AG08396 (cell line): Measurements from ENCODE around the gene SLC2A2.

ENCODE experiments used
- DNase-seq: peaks from one replicate; pipeline ENCODE4 v3.0.0; 2012; ENCODE audit warnings: low spot score, mixed read lengths

Gene SLC2A2

GRCh38 chr3:171026597-171027293, at the start of gene SLC2A2:
Gene SLC2A2 (minus strand): TSS chr3:171026720. CDS start chr3:171026670, 50 bp downstream.
- DNase-seq: no peak

DNA sequence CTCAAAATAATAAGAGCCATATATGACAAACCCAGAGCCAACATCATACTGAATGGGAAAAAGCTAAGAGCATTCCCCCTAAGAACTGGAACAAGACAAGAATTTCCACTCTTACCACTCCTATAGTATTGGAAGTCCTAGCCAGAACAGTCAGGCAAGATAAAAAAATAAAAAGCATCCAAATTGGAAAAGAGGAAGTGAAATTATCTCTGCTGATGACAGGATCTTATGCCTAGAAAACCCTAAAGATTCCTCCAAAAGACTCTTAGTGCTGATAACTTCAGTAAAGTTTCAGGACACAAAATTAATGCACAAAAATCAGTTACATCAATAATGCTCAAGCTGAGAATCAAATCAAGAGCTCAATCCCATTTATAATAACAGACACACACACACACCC, 45.9 kb upstream of the SLC2A2 start:
- no peak for DNase-seq

- no peak for DNase-seq
These were observed 42.1 kb upstream of the SLC2A2 start for GRCh38 chr3:171068658-171069057.

- no peak for DNase-seq
These were observed 39.7 kb upstream of the SLC2A2 start for GRCh38 chr3:171066206-171066605.

DNA sequence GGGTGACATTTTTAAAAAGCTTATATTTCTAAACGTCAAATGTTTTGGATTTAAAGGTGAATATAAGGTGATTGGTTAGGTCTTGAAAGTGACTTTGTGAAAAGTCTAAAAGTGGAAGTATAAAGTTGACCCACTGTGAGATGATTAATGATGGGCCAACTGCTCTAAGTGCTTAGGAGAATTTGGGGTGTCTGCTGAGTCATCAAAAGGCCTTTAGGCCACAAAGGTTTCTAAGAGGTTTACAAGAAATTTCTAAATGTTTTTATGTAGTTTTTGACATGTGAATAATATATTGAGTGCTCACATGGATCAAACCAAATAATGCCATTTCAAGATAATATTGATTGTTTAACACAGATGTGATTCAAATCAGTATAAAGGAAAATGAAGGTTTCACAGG, 39.2 kb upstream of the SLC2A2 start:
- no peak for DNase-seq

- DNase-seq: no peak
These were observed 37.9 kb upstream of the SLC2A2 start for GRCh38 chr3:171064461-171064860.

DNA sequence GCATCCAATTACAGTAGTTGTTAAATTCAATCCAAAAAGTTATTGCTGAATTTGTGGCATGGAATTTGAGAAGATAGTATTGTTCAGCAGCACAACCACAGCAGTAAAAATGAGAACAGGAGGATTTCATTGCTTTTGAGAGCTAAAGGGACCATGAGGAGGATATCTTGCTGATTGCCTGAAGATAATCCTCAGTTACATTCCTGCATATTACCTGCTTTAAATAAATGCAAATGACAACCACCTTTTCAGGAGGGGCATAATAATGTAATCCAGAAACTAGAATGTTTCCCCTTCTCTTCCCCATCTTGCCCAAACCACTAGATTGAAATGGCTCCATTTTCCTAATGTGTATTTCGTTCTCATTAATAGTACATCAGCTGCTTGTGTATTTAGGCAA, 35.2 kb upstream of the SLC2A2 start:
- no peak for DNase-seq

DNA sequence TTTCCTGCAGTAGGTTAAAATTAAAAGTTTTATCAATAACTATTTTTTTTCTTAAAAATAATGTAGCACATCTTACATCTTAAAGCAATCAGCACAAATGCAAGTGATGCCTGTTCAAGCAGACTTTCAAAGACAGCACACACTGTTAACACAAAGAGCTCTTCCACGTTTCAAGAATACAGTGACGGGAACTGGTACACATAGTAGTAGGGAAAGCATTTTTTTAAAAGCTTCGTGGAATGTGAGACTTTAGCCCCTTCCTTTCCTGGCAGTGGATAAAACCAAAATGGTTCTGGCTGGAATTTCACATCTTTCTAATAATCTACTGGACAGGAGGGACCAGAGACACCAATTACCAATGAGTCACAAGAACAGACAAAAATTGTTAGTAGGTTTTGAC, 33.5 kb upstream of the SLC2A2 start:
- DNase-seq: no peak

GRCh38 chr3:171058873-171059603, 32.5 kb upstream of the SLC2A2 start:
- no peak for DNase-seq

DNA sequence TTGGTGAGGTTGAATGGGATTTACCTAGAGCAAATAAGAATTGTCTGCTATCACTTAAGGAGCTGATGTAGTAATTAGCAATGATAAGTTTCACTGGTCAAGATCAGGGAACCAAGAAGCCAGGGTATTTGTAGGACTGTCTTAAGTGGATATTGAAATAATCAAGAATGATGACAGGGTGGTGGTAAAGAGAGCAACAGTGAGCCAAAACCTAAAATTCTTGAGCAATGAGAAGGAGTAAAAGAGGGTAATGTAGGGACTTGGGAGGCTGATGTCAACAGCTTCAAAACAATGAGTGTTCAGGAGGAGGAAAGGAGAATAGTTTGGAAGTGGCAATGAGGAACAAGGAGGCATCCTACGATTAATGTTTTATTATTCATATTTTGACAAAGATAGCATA, 31.5 kb upstream of the SLC2A2 start:
- no peak for DNase-seq

GRCh38 chr3:171057072-171057471, 30.6 kb upstream of the SLC2A2 start:
- DNase-seq: no peak

- DNase-seq: no peak
These were observed 30.0 kb upstream of the SLC2A2 start for GRCh38 chr3:171056528-171056927.

GRCh38 chr3:171055336-171056178, 29.0 kb upstream of the SLC2A2 start:
- DNase-seq: peak; percentile 22

DNA sequence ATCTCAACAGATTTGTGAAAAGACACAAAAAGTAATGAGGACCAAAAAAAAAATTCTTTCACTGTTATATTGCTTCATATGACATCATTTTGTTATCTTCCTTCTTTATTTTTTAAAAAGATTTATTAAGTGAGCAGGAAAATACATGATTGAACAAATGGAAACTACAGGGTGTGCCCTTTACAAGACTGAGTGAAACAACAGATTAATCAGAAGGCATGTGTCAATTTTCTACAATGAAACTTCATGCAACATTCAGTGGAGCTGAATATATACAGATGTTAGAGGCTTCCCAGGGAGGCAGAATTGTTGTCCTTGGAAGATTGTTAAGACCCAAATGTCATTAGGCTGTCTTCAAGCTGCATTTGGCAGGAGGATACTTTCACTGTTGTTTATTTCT, 28.4 kb upstream of the SLC2A2 start:
- DNase-seq: no peak

- no peak for DNase-seq
These were observed 27.7 kb upstream of the SLC2A2 start for GRCh38 chr3:171054231-171054630.

DNA sequence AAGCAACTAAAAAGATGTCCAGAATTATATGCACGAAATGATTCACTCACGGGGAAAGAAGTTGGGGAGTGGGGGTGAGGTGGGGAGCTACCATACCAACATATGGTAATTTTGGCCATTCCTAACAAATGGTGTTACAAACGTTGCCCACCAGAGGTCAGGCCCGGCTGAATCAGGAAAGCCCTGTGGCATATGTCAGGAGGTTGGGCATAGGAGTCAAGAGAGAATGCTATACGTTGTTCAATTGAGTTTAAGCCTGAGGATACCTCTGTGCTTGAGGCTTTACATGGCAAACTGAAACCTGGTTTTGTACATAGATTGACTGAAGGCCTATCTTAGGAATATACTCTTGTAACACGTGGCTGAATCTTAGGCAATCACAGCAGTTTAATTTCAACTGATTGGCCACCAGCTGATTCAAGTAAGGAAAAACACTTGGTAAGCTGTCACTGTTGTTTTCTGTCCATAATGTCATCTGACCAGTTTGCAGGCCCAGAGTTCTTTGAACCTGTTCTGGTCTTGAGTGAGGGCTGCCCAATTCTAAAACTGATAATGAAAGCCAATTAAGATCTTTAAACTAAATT, 23.4 kb upstream of the SLC2A2 start:
- DNase-seq: peak; percentile 57

GRCh38 chr3:171046760-171047159, 20.2 kb upstream of the SLC2A2 start:
- no peak for DNase-seq

GRCh38 chr3:171044835-171045793, 18.6 kb upstream of the SLC2A2 start:
- peak; percentile 43 for DNase-seq

GRCh38 chr3:171044384-171044783, 17.9 kb upstream of the SLC2A2 start:
- DNase-seq: no peak

- no peak for DNase-seq
These were observed 13.2 kb upstream of the SLC2A2 start for GRCh38 chr3:171039674-171040073.

GRCh38 chr3:171038342-171038741, 11.8 kb upstream of the SLC2A2 start:
- DNase-seq: no peak
